ENCODE results near the gene RPL28.

The RPL28 gene

DNA sequence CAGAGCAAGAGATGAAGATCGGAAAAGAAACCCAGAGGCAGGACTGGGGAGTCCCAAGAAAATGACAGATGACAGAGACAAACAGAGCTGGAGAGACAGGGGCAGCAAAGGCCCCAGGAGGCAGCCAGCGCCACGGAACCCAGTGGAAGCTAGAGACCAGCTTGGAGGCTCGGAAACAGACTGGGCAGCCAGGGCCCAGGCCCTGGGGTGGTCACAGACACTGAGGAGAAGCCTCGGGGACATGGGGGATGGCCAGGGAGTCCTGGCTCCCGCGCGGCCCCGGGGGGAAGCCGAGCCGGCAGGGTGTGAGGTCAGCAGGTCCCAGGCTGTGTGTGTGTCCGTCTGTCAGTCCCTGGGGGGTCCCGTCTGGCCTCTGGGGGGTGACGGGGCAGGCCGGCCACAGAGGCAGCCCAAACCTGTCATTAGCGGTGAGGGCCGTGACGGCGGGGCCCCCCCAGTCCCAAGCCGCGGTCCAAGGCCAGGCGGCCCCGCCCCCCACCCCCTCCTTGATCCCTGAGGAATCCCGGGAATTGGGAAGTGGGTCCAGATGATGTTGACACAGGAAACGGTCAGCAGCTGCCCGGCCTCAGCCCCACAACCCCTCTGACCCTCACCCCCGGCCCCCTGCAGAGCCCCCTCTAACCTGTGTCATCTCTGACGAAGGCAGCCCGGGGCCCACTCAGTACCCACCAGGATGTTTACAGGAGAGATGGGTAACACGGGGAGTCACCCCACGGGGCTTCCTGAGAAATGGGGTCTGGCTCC lies 11.6 kb upstream of the RPL28 start:
- DNase-seq: no peak

DNA sequence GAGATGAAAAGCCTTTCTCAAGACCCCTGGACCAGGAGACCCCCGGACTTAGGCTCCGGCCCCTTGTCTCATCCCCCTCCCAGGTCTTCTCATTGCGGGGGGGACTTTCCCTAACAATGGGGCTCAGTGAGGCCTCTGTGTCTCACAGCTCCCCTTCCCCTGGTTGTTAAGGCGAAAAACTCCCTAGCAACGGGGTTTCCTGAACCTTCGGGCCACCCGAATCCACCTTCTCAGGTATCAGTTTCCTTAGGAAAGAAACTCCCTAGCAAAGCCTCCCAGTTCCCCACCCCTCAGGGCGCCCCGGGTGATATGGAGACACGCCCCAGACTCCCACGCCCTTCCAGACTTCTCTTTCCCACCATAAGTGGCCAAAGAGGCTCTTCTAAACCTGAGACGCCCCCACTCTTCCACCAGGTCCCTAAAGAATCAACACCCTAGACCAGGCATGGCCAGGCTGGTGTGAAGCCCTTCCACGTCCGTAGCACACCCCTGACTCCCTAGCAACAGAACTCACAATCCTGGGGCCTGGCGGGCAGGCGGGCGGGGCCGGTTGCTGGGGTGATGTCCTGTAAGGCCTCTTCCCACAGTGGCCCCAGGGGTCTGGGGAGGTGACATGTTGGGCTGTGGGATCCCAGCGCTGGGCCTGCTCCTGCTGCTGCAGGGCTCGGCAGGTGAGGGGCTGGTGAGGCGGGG lies 9.3 kb upstream of the RPL28 start, which contains the start of gene TMEM190:
Gene TMEM190 (plus strand): TSS at position 586 of the 693 bp plus-strand sequence. CDS start 28 bp downstream, at position 614.
- DNase-seq: no peak

DNA sequence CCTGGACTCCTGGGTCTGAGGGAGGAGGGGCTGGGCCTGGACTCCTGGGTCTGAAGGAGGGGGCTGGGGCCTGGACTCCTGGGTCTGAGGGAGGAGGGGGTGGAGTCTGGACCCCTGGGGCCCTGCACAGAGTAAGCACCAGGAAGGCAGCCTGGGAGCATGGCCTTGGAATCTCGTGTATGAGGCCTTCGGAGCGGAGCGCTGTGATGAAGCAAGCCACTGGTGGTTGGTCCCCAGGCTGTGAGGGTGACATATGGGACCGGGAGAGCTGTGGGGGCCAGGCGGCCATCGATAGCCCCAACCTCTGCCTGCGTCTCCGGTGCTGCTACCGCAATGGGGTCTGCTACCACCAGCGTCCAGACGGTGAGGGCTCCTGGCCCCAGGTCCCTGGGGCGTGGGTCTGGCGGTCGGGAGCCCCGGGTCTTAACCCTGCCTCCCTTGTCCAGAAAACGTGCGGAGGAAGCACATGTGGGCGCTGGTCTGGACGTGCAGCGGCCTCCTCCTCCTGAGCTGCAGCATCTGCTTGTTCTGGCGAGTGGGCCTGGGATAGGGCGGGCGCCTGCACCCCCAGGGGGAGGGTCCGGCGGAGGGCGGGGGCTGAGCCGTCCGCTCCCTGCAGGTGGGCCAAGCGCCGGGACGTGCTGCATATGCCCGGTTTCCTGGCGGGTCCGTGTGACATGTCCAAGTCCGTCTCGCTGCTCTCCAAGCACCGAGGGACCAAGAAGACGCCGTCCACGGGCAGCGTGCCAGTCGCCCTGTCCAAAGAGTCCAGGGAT lies 8.2 kb upstream of the RPL28 start:
- DNase-seq: no peak

DNA sequence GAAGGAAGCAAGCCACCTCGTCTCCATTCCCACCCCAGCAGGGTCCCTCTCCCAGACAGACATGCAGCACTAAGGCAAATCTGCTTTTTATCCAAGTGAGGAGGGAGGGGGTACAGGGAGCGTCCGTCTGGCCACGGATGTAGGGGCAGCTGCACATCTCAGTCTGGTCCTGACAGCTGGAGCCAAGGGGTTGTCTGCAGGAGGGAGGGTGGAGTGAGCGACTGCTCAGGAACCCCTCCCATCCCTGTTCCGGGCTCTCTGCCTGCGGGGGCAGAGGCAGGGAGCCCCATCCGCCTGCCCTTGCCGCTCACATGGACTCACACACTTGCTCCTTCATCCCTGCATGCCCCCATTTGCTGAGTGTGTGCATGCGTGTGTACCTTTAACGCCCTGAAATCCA lies 6.6 kb upstream of the RPL28 start:
- no peak for DNase-seq

DNA sequence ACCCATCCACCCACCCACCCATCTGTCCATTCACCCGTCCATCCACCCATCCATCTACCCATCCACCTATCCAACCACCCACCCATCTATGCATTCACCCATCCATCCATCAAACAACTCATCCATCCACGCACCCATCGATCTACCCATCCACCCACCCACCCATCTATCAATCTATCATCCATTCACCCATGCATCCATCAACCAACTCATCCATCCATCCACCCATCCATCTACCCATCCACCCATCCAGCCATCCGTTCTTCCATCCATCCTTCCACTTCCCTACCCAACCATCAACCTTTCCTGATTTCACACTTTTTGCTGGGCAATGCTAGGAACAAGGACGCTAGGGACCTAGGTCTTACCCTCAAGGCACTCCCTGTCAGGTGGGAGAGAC lies 3.7 kb upstream of the RPL28 start:
- DNase-seq: no peak

DNA sequence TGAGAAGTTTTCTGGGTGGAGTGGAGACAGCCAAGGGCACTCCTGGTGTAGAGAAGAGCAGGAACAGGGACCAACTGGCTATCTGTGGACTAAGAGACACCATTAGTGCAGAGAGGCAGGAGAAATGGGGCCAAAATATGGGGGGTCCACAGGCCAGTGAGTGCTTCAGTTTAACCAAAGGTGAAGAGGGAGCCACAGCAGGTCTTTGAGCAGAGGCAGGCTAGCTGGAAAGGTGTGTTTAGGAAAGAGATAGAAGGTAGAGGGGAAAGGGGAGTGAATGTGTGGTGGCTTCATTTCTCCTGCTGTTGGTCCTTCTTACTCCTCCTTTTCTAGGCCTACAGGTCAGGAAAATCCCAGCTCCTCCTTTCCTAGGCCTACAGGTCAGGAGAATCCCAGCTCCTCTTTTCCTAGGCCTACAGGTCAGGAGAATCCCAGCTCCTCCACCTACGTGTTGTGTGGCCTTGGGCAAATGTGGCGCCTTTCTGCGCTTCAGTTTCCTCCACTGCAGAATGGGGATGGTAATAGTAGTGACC lies 3.1 kb upstream of the RPL28 start:
- no peak for DNase-seq

DNA sequence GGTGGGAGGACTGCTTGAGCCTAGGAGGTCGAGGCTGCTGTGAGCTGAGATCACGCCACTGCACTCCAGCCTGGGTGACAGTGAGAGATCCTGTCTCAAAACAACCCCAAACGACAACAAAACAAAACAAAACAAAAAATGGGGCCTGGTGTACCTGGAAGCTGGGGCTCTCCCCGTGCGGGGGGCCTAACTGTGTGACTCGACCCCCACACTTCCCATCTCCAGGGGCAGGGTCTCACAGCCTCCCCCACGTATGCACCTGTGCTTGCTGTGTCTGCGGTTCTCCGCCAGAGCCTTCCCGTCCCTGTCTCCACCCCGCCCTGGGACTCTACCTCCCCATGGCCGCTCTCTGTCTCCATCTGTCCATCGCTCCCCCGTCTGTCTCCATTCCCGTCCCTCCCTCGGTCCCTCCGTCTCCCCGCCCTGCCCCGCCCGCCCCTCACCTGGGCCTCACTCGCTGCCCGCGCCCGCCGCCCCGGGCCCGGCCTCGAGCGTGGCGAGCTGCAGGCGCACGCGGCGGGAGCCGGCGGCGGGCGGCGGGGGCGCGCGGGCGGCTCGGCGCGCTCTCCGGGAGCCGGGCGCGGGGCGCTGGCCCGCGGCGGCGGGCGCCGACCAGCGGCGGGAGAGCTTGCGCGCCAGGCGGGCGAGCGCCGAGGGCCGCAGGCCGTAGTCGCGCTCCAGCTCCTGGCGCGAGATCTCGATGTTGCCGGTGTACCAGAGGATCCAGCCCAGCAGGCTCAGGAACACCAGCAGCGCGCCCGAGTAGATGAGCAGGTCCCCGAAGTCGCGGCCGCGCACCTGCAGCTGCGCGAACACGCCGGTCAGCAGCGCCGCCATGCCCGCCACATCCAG lies 2.2 kb upstream of the RPL28 start:
- peak; percentile 55 for DNase-seq

DNA sequence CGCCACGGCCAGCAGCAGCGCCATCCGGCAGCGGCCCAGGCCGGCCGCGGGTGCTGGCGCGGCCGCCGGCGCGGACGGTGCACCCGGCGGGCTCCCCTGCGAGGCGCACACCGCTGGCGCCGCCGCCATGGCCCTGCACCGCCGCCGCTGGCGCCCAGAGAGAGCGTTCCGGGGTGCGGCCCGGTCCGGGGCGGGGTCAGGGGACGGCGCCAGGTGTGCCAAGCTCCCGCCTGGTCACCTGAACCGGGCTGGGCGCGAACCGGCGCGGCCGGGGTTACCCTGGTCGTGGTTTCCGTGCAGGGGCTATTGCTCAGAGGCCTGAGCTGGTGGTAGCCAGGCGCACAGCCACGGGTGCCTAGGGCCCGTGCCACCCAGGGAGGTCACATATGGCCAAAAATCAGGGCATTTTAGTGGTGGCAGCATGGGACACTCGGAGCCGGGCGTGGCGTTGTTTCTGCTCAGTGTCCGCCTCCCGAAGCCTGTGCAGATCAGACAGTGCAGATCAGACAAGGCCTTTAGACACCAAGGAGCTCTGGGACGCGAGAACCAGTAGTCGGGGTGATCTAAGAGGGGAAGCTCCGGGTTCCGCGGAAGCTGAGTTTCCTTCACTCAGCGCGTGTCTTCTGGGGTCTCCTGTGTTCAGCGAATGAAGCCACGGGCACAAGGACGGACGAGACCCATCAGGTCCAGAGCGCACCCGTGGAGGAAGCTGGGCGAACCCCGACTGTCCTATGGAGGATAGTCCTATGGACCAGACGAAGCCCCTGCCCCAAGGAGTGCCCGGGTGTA lies 1.4 kb upstream of the RPL28 start, which contains the start of gene TMEM238:
Gene TMEM238 (minus strand): TSS at position 162 of the 789 bp plus-strand sequence. CDS start 33 bp downstream, at position 129.
- DNase-seq: peak; percentile 31

DNA sequence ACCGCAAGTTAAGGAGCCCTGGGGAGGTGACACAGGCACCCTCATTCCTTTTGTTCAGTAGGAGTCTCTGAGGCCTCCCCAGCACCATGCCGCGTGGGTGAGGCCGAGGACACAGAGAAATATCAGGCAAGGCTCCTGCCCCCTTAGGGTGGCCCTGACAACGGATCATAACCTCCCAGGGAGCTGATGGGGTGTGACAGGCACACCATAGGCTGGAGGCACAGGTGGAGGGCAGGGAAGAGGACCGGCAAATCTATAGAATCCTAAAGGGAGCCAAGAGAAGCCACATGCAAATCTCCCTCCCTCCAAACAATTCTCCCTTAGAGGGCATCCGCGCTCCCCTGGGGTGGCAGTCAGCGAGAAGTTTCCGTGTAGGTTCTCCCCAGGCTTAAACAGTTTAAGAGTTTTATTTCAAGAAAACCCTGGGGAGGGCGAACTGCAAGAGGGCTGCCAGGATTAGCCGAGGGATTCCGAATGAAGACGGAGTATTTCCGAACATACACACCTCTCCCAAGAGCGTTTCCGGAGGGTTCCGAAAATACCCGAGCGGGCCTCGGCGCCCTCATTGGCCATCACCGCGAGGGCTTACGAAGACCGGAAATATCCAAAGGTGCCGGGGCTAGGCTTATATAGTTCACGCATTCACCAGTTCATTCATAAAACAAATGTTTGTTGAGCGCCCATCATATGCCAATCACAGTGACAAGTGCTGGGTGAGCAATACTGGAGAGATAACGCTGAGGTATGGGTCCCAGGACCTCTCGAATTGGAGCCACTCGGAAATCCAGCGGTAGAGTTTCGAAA lies 610 bp upstream of the RPL28 start:
- DNase-seq: peak; percentile 96

DNA sequence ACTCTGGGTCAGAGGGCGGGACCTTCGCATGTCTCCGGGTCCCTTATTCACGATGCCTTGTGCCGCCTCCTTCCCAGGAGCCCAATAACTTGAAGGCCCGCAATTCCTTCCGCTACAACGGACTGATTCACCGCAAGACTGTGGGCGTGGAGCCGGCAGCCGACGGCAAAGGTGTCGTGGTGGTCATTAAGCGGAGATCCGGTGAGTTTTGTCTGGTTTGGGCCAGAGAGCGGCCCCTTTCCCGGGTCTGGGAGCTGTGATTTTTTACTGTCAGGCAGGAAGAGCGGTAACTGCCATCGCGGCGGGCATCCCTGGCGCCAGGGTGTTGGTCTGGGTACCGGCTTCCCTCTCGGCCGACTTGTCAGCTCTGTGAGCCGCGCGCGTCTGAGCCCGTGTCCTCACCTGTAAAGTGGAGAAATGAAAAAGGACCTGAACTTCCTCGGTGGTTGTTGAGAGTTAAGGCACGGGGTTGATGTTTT lies 800 bp downstream of the RPL28 start:
- DNase-seq: no peak

DNA sequence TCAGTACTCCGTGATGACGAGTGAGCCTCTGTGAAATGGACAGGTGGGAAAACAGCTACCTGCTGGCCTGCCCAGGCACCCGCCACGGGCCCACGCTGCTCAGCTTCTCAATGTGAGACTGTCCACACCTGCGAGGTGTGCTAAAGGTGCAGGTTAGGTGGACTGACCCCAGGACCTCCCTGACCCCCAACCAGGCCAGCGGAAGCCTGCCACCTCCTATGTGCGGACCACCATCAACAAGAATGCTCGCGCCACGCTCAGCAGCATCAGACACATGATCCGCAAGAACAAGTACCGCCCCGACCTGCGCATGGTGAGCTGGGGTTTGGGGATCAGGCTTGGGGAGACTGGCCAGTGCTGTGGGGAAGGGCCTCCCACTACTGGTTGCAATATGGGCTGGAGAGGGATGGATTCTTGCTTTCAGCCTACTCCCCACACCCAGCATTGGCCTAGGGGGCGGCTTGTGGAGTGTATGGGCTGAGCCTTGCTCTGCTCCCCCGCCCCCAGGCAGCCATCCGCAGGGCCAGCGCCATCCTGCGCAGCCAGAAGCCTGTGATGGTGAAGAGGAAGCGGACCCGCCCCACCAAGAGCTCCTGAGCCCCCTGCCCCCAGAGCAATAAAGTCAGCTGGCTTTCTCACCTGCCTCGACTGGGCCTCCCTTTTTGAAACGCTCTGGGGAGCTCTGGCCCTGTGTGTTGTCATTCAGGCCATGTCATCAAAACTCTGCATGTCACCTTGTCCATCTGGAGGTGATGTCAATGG lies 2.2 kb downstream of the RPL28 start:
- no peak for DNase-seq

DNA sequence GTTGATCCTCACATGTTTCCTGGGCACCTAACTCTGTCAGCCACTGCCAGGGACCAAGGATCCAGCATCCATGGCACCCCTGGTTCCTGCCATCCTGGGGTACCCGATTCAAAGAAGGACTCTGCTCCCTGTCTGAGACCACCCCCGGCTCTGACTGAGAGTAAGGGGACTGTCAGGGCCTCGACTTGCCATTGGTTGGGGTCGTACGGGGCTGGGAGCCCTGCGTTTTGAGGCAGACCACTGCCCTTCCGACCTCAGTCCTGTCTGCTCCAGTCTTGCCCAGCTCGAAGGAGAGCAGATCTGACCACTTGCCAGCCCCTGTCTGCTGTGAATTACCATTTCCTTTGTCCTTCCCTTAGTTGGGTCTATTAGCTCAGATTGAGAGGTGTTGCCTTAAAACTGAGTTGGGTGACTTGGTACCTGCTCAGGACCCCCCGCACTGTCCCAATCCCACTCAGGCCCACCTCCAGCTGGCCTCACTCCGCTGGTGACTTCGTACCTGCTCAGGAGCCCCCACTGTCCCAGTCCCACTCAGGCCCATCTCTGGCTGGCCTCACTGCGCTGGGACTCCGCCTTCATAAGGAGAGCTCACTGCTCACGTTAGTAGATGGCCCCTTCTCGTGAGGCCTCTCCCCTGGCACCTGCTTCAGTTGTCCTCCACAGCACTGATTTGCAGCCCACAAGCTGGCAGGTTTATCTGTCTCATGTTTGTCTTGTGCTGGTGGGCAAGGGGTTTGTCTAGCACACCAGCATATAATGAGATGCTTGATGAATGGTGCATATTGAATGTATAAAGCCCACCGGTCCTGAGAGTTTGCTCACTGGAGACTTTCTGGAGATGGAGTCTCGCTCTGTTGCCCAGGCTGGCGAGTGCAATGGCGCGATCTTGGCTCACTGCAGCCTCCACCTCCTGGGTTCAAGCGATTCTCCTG lies 3.9 kb downstream of the RPL28 start:
- DNase-seq: no peak

DNA sequence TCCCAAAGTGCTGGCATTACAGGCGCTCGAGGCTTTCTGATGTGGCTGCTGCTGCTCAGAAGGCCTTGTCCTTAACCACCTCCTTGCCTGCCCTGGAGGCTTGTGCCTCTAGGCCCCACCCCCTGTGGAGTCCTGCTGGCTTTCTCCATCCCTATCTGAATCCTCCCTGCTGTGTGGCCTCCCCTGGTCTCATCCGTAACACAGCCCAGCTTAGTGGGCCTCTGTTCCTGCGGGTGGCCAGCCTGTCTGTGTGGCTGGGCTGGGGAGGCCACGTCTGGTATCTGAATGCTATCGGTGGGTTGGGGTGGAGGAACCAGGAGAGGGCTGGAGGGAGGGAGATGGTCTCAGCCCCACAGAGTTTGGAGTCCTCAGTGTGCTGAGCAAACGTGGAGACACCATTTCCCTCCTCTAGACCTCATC lies 4.7 kb downstream of the RPL28 start:
- no peak for DNase-seq

DNA sequence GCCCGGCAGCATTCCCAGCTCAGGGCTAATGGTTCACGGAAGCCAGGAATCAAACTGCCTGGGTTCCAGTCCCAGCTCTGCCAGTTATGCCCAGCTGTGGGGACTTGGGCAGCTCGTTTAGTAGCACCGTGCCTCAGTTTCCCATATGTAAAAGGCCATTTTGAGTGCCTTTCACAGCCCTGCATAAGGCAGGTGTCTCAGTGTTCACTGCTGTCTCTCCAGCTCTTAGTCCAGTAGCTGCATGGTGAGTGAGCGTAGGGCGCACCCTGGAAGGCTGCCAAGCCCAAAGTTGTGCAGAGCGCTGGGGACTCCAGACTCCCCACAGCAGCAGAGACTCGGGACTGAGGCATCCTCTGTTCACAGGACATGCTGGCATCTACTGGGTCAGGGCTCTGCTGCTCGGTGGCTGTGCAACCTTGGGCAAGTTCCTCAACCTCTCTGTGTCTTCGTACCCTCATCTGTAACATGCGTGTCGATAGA lies 5.5 kb downstream of the RPL28 start:
- DNase-seq: no peak

DNA sequence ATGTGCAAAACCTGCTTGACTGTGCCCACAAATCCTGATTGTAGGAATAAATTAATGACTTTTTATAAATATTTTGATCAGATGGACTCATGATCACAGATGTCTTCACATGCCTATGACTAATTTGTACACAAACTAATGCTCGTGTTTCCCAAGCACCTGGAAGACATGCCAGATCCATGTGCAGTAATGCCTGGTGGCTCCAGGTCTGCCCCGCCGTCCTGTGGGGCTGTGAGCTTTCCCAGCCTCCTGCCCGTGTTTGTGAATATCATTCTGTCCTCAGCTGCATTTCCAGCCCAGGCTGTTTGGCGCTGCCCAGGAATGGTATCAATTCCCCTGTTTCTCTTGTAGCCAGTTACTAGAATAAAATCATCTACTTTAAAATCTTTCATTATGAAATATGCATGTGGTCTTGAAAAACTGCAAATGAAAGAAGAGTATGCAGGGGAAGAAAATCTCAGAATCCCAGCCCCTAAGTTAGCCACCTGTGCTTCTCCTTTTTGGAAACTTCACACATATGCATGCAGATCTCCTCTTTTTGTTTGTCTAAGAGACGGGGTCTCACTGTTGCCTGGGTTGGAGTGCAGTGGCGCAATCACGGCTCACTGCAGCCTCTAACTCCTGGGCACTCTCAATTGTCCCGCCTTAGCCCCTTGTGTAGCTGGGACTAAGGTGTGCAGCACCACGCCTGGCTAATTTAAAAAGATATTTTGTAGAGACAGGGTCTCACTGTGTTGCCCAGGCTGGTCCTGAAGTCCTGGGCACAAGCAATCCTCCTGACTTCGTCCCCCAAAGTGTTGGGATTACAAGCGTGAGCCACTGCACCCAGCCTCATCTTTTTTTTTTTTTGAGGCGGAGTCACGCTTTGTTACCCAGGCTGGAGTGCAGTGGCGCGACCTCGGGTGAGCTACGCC lies 6.2 kb downstream of the RPL28 start:
- no peak for DNase-seq

DNA sequence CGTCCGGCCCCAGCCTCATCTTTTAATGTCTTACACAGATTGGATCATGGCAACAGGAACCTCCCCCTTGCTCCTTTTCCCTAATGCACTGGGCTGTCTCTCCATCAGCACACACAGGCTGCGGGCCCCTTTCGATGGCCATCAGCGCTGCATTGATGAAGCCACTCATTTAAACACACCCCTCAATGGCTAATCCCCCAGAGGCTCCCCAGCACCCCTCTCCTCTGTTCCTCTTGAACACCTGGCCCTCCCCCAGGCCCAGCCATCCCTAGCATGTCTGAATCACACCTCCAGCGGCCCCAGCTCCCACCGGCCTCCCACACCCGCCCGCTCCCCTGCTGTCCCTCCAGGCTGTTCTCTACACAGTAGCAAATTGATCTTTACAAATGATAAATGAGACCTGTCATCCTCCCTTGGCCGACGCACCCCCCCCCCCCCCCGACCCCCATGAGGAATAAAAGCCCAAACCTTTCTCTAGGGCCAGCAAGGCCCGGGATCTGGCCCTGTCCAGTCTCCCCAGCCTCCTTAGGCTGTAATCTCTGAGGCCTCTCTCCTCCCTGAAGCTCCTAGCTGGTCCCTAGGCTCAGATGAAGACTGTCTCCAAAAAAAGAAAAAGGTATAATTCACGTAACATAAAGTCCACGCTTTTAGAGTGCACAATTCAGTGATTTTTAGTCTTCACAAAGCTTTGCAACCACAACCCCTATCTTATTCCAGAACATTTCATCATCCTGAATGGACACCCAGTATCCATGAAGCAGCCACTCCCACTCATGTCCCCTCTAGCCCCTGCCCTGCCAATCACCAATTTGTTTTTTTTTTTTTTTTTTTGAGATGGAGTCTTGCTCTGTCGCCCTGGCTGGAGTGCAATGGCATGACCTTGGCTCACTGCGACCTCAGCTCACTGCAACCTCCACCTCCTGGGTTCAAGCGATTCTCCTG lies 7.4 kb downstream of the RPL28 start:
- DNase-seq: no peak

Data from NCI-H2029 (cell line).